Measurements from ENCODE around the gene ENAM.

DNA sequence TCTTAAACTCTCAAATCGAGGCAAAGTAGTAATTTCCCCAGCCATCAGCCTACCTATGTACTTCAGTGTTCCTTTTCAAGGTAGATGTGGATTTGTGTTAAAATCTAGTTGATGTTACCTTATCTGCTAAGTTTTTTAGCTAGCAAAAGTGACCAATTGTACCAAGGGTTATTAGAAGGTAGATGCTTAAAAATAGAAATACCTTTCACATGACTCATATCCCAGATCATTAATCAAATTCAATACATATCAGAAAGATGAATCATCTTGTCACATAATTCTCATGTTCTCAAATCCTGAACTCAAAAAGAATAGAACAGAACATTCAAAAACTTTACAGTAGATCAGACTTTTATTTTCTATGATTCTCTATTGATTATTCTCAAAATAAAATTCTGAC, 3.5 kb downstream of the ENAM start:
- TF ChIP-seq, protein P1, sequence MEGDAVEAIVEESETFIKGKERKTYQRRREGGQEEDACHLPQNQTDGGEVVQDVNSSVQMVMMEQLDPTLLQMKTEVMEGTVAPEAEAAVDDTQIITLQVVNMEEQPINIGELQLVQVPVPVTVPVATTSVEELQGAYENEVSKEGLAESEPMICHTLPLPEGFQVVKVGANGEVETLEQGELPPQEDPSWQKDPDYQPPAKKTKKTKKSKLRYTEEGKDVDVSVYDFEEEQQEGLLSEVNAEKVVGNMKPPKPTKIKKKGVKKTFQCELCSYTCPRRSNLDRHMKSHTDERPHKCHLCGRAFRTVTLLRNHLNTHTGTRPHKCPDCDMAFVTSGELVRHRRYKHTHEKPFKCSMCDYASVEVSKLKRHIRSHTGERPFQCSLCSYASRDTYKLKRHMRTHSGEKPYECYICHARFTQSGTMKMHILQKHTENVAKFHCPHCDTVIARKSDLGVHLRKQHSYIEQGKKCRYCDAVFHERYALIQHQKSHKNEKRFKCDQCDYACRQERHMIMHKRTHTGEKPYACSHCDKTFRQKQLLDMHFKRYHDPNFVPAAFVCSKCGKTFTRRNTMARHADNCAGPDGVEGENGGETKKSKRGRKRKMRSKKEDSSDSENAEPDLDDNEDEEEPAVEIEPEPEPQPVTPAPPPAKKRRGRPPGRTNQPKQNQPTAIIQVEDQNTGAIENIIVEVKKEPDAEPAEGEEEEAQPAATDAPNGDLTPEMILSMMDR (IDR thresholded peaks at IDR 0.05) = no peak
- TF ChIP-seq EZH2 (IDR thresholded peaks at IDR 0.05) = no peak

Data from neural progenitor cell (in vitro differentiated cells).